Nephron progenitor cell (in vitro differentiated cells): ENCODE results near the gene PAX2.
A peak's percentile ranks its signal among the peaks of the same experiment; 100 is the strongest.

ENCODE experiments used
- DNase-seq: peaks from one replicate; pipeline ENCODE4 v3.0.0; 2021
- H3K27ac Mint-ChIP-seq: 2 replicates; pipeline ENCODE4 v1.8.0; 2021; ENCODE audit warnings: mild to moderate bottlenecking, moderate library complexity, mixed read lengths
- H3K27me3 Mint-ChIP-seq: 2 replicates; pipeline ENCODE4 v1.8.0; 2021; ENCODE audit warnings: mild to moderate bottlenecking, low read depth, mixed read lengths; ENCODE audit not compliant: poor library complexity
- H3K36me3 Mint-ChIP-seq: 2 replicates; pipeline ENCODE4 v1.8.0; 2021; ENCODE audit warnings: low read depth, mixed read lengths
- H3K4me1 Mint-ChIP-seq: 2 replicates; pipeline ENCODE4 v1.8.0; 2021; ENCODE audit warnings: mixed read lengths
- H3K4me3 Mint-ChIP-seq: 2 replicates; pipeline ENCODE4 v1.8.0; 2021; ENCODE audit warnings: mild to moderate bottlenecking, moderate library complexity, mixed read lengths
- H3K9me3 Mint-ChIP-seq: 2 replicates; pipeline ENCODE4 v1.8.0; 2021; ENCODE audit warnings: mild to moderate bottlenecking, moderate library complexity, mixed read lengths
- TF ChIP-seq, protein P1 (sequence below): fragments of 200-600 bp; sonication (generic); IDR thresholded peaks from 2 replicates; pipeline ENCODE4 v1.5.0; 2021; ENCODE audit warnings: antibody characterized with exemption

PAX2 gene

DNA sequence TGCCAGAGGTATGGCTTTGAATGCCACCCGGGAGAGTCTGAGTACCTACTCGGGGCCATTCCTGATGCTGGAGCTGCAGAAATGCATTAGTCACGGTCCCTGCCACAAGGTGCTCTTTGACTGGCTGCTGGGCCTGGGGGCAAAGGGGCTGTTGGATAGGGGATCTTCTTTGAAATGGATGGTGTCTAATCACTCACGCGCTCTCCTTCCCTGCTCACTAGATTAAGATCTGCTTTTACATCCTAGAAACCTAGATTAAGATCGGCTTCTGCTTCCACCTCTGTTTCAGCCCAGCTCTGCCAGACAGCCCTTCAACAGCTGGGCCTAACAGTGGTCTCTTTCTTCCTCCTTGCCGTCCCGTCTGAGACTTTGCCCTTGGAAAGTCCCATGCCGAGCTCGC, 57.2 kb downstream of the PAX2 start:
- H3K27ac Mint-ChIP-seq: peak overlapping the region; percentile 1
- no peaks in the 10 kb centered on the region for H3K9me3 Mint-ChIP-seq
- H3K4me3 Mint-ChIP-seq: peak overlapping the region; percentile 66
- peaks cover 90% of the 10 kb centered on the region for H3K4me1 Mint-ChIP-seq
- TF ChIP-seq, protein P1, sequence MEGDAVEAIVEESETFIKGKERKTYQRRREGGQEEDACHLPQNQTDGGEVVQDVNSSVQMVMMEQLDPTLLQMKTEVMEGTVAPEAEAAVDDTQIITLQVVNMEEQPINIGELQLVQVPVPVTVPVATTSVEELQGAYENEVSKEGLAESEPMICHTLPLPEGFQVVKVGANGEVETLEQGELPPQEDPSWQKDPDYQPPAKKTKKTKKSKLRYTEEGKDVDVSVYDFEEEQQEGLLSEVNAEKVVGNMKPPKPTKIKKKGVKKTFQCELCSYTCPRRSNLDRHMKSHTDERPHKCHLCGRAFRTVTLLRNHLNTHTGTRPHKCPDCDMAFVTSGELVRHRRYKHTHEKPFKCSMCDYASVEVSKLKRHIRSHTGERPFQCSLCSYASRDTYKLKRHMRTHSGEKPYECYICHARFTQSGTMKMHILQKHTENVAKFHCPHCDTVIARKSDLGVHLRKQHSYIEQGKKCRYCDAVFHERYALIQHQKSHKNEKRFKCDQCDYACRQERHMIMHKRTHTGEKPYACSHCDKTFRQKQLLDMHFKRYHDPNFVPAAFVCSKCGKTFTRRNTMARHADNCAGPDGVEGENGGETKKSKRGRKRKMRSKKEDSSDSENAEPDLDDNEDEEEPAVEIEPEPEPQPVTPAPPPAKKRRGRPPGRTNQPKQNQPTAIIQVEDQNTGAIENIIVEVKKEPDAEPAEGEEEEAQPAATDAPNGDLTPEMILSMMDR: no peak
- no peak for DNase-seq
- H3K36me3 Mint-ChIP-seq: peaks cover 40% of the 10 kb centered on the region
- peaks cover 14% of the 10 kb centered on the region for H3K27me3 Mint-ChIP-seq

DNA sequence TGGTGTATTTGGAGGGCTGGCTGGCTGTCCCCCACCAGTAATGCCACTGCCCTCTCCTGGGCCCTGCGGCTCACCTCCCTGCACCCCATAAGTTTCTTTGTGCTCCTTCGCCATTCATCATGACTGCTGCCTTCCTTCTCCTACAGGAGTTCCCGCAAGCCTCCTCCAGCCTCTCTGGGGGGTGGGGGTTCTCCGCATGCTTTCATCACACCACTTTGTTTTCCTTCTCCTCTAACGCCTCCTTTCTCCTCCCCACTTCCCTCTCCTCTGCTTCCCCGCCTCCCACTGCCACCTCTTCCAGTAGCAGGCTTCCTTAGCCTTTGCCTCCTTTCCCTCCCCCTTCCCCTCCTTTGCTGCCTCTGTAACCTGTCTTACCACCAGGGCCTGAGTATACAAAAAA, 58.1 kb downstream of the PAX2 start:
- H3K4me1 Mint-ChIP-seq: peaks cover 93% of the 10 kb centered on the region
- H3K27ac Mint-ChIP-seq: peak overlapping the region; percentile 96
- DNase-seq: no peak
- peaks cover 45% of the 10 kb centered on the region for H3K36me3 Mint-ChIP-seq
- H3K9me3 Mint-ChIP-seq: no peaks in the 10 kb centered on the region
- peaks cover 12% of the 10 kb centered on the region for H3K27me3 Mint-ChIP-seq
- peak overlapping the region; percentile 66 for H3K4me3 Mint-ChIP-seq
- TF ChIP-seq, protein P1: no peak

DNA sequence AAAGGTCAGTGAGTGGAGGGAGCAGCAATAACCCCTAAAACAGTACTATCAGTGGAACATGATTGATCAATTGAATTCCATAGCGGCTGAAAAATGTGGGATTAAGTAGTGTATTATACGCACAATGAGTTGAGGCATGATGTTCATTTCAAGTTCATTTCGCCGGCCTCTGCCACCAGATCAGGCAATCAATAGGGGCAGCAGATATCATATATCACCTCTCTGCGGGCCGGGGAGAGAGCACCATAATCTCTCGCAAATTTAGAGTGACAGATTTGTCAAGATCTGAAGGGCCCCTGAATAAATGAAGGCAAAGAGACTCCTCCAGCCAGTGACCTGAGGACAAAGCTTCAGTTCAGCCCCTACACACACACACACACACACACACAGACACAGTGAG, 58.5 kb downstream of the PAX2 start:
- TF ChIP-seq, protein P1: no peak
- H3K27me3 Mint-ChIP-seq: peaks cover 12% of the 10 kb centered on the region
- H3K9me3 Mint-ChIP-seq: no peaks in the 10 kb centered on the region
- no peak overlapping the region for H3K27ac Mint-ChIP-seq
- H3K36me3 Mint-ChIP-seq: peaks cover 48% of the 10 kb centered on the region
- DNase-seq: no peak
- peak overlapping the region; percentile 39 for H3K4me3 Mint-ChIP-seq
- H3K4me1 Mint-ChIP-seq: peaks cover 93% of the 10 kb centered on the region

DNA sequence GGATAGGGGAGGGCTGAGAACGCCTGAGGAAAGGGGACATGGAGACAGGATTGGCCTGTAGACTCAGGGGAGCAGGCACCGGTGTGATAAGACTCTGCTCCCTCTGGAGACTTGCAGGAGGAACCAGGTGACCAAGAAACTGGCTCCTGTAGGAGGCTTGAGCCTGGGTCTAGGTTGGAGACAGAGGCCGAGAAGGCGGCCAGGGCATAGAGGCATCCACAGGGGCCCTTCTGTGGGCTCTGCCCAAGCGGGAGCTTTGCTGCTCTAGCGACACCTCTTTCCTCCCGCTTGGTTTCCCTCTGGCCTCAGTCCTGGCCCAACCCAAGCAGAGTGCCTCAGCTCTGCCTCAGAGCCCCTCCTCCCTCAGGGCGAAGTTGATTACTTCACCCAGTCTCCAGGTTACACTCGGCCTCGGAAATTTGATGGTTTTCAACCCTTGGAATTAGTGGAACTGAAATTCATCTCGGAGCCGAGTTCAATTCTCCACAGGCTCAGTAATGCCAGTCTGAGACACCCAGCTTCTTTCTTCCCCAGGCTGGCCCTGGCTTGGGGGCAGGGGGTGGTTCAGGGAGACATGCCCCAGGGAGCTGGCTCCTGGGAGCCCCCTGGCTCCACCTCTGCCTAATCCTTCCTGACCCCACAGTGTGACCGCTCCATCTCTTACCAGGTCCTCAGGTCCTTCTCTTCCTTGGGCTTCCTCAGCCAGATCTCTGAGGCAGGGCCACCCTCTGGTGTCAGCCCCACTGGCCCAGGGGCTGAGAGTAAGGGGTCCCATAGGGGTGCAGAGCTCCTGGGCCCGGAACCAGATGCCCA, 60.4 kb downstream of the PAX2 start:
- peaks cover 97% of the 10 kb centered on the region for H3K4me1 Mint-ChIP-seq
- no peaks in the 10 kb centered on the region for H3K9me3 Mint-ChIP-seq
- TF ChIP-seq, protein P1: no peak
- H3K27me3 Mint-ChIP-seq: peaks cover 12% of the 10 kb centered on the region
- H3K4me3 Mint-ChIP-seq: no peak overlapping the region
- peaks cover 48% of the 10 kb centered on the region for H3K36me3 Mint-ChIP-seq
- no peak for DNase-seq
- peak overlapping the region; percentile 88 for H3K27ac Mint-ChIP-seq

DNA sequence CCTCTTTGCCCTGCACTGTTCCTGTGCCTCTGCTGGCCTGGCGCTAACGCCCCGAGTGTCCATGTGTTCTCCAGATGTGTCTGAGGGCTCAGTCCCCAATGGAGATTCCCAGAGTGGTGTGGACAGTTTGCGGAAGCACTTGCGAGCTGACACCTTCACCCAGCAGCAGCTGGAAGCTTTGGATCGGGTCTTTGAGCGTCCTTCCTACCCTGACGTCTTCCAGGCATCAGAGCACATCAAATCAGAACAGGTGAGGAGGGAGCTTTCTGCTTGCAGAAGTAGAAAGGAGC, 60.9 kb downstream of the PAX2 start:
- TF ChIP-seq, protein P1: no peak
- peak overlapping the region; percentile 88 for H3K27ac Mint-ChIP-seq
- peaks cover 49% of the 10 kb centered on the region for H3K36me3 Mint-ChIP-seq
- H3K9me3 Mint-ChIP-seq: no peaks in the 10 kb centered on the region
- DNase-seq: no peak
- H3K4me1 Mint-ChIP-seq: peaks cover 97% of the 10 kb centered on the region
- H3K4me3 Mint-ChIP-seq: no peak overlapping the region
- H3K27me3 Mint-ChIP-seq: peaks cover 14% of the 10 kb centered on the region
